GM19328 (cell line): ENCODE measurements around the gene ANKRD33.

Source experiments
- ATAC-seq: cut with Tn5 transposase; IDR thresholded peaks from one replicate; pipeline ENCODE4 v1.9.1; 2021; ENCODE audit warnings: mild to moderate bottlenecking, moderate library complexity; ENCODE audit not compliant: unreplicated experiment

Gene ANKRD33

DNA sequence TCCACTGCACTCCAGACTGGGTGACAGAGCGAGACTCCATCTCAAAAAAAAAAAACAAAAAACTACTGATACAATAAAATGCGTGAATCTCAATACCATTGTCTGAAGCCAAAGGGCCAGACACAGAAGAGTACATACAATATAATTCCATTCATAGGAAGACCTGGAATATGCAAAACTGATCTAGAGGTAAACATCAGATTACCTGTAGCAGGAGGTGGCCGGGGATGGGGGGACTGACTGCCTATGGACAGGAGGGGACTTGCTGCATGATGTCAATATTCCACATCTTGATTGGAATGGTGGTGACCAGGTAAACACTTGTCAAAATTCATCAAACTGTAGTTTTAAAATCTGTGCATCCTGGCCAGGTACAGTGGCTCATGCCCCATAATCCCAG, 26.9 kb upstream of the ANKRD33 start:
- no peak for ATAC-seq

DNA sequence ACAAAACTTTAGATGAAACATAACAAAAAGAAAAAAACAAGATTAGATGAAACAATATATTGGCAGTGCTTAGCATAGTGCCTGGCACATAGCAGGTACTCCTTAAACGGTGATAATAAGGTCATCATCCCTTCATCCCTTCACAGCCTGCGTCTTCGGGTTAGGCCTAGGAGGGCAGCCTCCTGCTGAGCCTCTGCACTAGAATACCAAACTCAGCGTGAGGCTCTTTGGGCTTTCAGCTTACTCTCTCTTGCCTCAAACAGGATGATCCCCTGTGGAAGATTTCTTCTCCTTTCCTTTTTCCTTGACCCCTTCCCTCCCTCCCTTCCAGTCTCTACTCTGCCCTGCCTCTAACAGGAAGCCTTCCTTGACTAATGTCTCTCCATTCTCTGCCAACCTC, 25.0 kb upstream of the ANKRD33 start:
- ATAC-seq, result no peak

GRCh38 chr12:51863363-51863932, 24.5 kb upstream of the ANKRD33 start:
- no peak for ATAC-seq

GRCh38 chr12:51863933-51864832, 23.7 kb upstream of the ANKRD33 start:
- no peak for ATAC-seq

- no peak for ATAC-seq
Measured at GRCh38 chr12:51864833-51865670, 22.9 kb upstream of the ANKRD33 start.

DNA sequence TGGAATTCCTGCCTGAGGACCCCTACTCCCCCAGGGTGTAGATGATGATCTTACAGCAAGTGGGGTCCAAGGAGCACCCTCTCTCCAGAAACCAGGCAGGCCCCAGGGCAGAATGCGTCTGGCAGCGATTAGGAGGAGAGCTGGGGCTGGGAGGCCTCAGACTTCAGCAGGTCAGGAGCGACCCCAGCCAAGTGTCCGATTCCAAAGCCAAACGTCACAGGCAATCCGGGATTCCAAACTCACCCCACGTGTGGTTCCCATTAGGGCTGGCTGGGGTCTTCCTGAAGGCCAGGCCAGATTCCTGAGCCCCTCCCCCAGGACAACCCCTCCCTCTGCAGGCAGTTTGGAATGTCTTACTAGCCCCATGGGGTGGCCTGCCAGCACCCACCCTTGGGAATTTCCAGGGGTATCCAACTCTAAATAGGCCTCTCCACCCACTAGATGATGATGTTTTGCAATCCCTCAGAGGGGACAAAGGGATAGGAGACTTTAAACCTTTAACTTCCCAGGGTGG, 22.1 kb upstream of the ANKRD33 start:
- ATAC-seq, result no peak

DNA sequence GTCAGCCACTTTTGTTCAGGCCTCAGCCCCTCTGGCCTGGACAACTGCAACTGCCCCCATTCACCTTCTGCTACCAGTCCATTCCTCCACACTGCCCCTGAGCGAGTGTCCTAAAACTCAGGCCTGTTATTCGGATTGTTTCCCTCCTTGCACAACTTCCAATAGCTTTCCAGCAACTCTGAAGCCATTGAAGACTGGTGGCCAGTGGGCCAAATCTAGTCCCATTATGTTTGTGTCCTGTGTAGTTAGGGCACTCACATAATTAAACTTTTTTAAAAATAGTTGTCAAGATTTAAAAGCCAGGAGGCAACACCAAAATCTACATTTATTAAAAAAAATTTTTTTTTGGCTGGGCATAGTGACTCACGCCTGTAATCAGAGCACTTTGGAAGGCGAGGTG, 21.6 kb upstream of the ANKRD33 start:
- no peak for ATAC-seq

- no peak for ATAC-seq
Measured at GRCh38 chr12:51866762-51867161, 21.1 kb upstream of the ANKRD33 start.

DNA sequence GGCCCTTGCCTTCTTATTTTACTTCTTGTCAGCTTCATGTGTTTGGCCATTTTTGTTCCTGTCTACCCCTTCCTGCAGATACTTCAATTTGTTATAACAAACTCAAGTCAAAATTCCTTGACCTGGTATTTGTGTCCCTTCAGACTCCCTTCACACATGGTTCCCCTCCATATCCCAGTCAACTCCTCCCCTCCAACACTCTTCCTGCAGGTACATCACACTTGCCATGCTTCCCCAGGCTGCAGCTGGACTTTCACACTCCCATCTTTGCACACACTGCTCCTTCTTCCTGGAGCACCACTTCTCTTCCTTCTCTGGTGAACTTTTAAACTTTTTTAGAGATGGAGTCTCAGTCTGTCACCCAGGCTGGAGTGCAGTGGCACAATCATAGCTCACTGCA, 20.5 kb upstream of the ANKRD33 start:
- no peak for ATAC-seq

GRCh38 chr12:51867796-51868428, 20.0 kb upstream of the ANKRD33 start:
- no peak for ATAC-seq

- ATAC-seq, result no peak
Measured at GRCh38 chr12:51868821-51869495, 18.9 kb upstream of the ANKRD33 start.

DNA sequence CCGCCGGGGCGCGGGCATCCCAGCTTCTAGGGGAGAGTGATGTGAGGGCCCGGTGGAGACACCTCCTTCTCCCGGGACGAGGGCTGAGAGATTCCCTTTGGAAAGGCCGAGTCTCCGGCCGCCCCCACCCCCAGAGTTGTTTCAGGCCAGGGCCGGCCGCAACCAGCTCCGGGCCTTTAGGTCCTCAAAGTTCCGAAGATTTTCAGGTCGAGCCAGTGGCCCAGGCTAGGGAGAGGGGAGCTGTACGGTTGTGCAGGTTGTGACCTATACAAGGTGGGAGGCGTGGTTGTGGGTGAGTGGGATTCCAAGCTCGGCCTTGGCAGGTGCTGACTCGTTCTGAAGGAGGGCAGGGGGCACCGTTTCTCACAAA, 18.4 kb upstream of the ANKRD33 start:
- ATAC-seq, result no peak

DNA sequence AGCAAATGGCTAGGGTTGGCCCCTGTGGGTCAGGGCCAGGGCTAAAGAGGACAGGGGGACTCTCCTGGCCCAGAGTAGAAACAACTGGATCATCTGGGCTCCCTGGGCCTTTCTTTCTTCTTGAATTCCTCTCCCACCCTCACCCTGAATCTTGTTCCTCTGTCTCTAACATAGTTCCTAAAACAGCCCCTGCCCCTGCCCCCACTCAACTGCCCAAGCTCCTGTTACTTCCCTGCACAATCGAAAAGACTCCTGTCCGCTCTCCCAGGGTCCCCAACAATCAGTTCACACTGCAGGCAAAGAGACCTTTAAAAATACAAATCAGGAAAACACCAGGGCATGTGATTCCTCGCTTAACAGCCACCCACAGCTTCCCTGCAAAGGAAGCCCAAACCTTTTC, 18.0 kb upstream of the ANKRD33 start:
- ATAC-seq, result no peak

DNA sequence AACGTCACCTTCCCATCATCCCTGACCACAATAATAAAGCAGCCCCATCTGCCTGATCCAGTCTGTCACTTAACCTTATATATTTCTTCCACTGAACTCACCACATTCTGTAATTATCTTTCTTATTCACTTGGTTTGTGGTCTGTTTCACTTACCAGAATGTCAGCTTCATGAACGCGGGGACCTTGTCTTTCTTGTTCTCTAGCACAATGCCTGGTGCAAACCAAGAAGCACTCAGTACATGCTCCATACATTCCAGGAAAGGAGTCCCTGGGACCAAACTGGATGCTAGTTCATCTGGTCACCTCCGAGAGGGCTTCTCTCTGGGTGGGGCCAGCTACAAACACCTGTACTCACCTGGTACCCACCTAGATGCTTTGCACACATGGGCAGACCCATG, 17.4 kb upstream of the ANKRD33 start:
- ATAC-seq, result no peak

DNA sequence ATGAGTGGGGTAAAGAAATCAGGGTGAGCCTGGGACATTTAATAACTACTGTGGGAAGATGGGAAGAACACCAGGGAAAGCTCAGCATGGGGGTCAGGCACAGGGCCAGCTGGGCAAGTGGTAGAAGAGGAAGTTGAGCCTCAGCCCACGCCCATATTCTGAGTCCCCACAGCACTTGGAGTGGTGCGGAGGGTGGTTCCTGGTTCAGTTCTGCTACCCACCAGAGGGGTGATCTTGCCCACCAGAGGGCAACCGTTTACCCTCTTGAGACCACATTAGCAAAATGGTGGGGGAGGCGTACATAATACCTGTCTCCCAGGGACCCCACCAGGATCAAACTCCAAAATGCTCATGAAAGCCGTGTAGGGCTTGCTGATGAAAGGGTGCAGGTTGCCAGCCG, 16.8 kb upstream of the ANKRD33 start:
- ATAC-seq, result no peak

DNA sequence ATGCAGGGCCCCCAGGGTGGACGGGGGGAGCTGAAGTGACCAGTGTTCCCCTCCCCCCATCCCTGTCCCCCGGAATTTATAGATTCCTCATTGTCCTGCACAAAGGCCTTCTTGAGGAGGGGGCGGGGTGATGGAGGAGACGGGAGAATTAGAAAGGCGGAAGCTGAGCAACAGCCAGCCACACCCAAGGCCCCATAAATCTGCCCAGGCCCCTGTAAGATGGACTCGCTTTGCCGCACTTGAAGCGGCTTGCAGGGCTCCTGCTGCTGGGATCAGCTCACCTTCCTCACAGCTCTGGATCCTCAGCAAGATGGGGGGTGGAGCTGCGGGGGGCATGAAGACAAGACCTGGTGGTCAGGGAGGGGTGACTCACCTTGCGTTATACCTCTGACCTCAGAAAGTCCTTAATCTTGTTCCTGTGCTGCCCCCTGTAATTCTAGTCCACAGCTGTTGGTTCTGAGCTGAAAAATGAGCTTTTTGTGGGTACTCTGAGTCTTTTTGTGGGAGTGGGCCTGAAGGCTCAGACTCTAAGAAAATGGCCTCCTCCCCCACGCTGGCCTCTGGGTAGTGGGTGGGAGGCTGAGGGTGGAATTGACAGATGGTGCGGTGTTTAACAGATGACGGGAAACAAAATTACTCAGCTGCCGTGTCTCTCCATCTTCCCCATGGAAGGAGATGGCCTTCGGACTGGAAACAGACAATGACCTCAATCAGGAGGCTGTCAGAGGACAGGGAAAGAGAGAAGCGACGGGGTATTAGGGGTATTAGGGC, 15.8 kb upstream of the ANKRD33 start:
- no peak for ATAC-seq

GRCh38 chr12:51872689-51872981, 15.3 kb upstream of the ANKRD33 start:
- no peak for ATAC-seq

DNA sequence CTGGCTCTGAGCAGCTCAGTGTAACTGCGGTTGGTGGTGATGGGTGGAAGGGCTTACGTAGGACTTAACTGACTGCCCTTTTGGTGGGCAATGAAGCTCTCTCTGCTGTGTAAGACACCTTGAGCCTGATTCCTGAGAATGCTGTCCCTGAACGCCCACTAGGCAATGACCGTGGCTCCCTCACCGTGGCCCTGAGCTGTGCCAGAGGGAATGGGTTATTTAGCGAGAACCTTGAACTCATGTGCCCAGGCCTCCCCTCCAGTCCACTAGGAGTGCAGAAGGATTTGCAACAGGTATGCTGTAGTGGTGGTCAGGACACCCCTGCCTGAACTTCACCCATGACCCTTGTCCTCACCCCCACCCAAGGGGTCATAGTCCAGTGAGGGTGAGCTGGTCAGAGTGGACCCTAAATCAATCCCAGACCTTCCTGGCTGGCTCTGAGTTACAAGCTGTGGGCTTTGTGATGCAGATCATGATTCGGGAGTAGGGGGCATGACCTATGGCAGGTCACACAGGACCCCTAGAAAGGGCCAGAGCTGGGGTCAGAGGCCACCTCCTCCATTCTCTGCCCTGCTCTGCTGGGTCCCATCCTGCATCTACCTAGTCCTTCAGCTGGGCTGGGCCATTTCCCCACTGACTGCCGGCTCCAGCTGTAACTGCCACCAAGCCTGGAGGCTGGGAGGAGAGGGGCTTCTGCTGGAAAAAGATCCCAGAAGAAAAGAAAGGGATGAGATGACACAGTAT, 14.5 kb upstream of the ANKRD33 start:
- no peak for ATAC-seq

DNA sequence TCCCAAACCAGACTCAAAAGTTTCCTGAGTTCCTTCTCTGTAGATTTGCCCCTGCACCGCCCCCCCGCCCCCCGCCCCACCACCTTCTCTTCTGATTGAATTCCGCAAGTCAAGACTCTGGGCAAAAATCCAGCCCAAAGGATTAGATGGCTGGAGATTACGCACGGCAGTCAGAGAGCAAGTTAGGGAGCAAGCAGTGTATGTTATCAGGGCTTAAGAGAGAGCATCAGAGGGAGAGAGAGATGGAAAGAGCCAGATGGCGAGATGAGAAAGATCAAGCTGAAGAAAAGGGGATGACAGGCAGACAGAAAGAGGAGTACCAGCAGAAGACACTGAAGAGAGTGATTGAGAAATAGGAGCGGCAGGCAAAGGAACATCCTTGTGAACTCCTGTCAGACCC, 13.9 kb upstream of the ANKRD33 start:
- no peak for ATAC-seq
